ENCODE data around the gene SSU72.
"Not testable (repeated sequence)": the region's sequence is repeated elsewhere in the genome, so short reads cannot be mapped to it uniquely, and the experiment has no call there.

SSU72 gene

GRCh38 chr1:1595341-1595740, 20.7 kb upstream of the SSU72 start:
- DNase-seq (ENCODE audit: low spot score): not testable (repeated sequence)

DNA sequence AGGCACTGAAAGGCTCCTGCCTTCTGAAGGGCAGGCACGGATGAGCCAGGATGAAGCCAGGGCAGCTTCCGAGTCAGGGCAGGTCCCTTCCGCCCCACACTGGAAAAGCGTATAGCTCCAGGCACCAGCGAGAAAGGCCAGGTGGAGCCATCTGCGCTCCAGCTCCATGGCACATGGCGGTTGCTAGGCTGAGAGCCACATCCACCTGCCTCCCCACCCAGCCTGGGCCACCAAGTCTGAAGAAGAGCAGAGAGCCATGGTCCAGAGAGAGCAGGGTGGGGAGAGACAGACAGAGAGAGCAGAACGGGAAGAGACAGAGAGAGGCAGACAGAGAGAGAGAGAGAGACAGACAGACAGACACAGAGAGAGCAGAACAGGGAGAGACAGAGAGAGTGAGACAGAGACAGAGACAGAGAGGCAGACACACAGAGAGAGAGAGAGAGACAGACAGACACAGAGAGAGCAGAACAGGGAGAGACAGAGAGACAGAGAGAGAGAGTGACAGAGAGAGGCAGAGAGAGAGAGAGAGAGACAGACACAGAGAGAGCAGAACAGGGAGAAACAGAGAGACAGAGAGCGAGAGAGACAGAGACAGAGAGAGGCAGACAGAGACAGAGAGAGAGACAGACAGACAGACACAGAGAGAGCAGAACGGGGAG, 20.1 kb upstream of the SSU72 start:
- DNase-seq (ENCODE audit: low spot score): peak; percentile 44

- no peak for DNase-seq (ENCODE audit: low spot score)
Measured at GRCh38 chr1:1593834-1594601, 19.4 kb upstream of the SSU72 start.

GRCh38 chr1:1591452-1591851, 16.8 kb upstream of the SSU72 start:
- DNase-seq (ENCODE audit: low spot score): no peak

DNA sequence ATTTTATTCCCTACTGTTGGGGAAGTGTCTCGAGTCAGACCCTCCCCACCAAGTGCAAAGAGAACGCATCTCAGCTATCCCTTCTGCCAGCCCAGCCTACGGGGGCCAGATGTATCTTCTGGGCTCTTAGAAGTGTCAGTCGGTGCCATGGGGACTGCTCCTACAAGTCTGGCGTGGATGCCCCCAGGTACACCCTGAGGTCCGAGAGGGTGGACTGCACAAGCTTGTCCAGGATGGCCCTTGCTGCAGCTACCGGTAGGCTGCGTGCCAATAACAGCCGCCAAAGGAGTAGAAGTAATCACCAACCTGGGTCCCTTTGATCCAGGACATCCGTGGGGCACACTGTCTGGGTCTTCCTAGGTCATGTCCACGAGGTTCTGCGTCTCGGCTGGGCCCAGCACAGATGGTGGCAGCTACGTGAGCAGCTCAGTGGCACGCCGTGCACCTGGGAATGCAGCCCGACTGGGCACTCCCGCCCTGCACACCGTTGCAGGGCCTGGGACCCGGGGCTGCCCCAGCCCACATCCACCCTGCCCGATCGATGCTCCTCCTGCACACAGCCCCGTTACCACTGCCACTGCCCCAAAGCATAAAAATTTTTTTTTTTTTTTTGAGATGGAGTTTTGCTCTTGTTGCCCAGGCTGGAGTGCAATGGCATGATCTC, 8.8 kb upstream of the SSU72 start:
- no peak for DNase-seq (ENCODE audit: low spot score)

DNA sequence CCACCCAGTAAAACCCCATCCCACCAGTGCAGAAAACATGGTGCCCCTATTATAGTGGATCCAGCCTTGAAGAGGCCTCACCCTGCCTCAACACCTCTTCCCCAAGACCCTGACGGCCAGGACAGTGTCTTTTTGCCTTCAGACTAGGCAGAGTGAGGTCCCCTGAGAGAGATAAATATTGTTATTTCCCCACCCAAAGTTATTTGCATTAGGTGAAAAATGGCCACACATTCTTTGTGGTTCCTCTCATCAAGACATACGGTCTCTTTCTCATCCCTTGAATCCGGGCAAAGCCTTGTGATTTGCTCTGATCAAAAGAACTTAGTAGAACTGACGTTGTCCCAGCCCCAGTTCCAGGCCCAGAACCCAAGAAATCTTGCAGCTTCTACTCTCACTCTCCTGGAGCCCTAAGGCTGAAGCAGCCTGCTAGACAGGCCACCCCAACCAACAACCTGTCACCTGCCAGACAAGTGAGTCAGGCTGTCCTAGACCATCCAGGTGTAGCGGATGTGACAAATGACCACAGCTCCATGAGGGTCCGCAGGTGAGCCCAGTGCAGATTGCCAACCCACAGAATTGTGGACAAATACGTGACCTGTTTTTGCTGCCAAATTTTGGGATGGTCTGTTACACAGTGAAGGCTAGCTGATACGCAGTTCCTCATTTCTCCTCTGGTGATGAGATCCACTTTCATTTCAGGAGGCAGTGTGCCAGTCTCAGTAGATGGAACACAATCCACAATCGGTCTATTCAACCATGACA, 8.1 kb upstream of the SSU72 start:
- DNase-seq (ENCODE audit: low spot score): no peak

DNA sequence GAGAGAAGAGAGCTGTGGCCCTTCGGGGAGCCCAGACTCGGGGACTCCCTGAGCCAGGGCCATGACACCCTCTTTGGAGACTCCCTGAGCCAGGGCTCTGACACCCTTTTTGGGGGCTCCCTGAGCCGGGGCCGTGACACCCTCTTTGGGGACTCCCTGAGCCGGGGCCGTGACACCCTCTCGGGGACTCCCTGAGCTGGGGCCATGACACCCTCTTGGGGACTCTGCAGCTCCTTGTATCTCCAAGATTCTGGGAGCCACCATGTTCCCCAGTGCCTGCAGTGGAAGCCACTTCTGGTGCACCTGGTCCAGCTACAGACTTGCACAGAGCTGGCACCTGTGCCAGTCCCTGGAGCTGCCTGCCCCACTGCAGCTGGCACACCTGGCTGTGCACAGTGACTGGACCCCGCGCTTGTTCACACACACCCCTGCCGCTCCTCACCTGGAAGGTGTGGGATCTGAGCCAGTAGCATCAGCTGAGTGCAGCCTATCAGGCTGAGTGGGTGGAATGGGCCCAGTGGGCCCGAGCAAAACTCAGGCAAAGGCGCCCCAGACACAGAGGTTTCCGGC, 3.8 kb upstream of the SSU72 start:
- DNase-seq (ENCODE audit: low spot score): no peak

- DNase-seq (ENCODE audit: low spot score): no peak
Measured at GRCh38 chr1:1577367-1578011, 2.8 kb upstream of the SSU72 start.

- DNase-seq (ENCODE audit: low spot score): peak; percentile 67
Measured at GRCh38 chr1:1573843-1574720, 581 bp downstream of the SSU72 start.

GRCh38 chr1:1569341-1569740, 5.3 kb downstream of the SSU72 start:
- no peak for DNase-seq (ENCODE audit: low spot score)

- DNase-seq (ENCODE audit: low spot score): no peak
Measured at GRCh38 chr1:1567891-1568291, 6.8 kb downstream of the SSU72 start.

DNA sequence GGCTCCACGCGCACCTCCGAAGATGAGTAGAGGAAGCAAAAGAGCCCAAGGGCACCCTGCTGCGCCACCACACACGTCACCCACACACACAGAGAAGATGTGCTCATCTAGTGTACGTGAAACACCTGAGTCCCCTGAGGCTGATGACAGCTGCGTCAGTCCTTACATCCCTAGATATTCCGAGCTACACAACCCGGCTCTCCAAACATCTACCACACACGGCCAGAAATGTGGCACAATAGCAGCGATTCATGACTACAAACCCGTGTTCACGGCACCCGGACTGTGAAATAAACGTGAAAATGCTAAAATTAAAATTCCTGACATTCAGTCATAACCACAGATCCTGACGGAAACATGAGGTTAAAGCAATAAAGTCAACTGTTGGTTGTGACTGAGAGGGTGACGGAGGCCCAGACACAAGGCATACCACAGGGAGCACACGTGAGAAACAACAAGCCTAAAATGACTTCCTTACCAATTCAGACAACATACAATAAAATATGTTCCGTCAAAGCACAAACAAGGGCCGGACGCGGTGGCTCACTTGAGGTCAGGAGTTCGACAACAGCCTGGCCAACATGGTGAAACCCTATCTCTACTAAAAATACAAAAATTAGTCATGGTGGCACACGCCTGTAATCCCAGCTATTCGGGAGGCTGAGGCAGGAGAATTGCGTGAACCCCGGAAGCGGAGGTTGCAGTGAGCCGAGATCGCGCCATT, 7.3 kb downstream of the SSU72 start:
- no peak for DNase-seq (ENCODE audit: low spot score)

GRCh38 chr1:1565340-1565739, 9.3 kb downstream of the SSU72 start:
- no peak for DNase-seq (ENCODE audit: low spot score)

- DNase-seq (ENCODE audit: low spot score): no peak
Measured at GRCh38 chr1:1564268-1564667, 10.4 kb downstream of the SSU72 start.

- no peak for DNase-seq (ENCODE audit: low spot score)
Measured at GRCh38 chr1:1563688-1564087, 11.0 kb downstream of the SSU72 start.

DNA sequence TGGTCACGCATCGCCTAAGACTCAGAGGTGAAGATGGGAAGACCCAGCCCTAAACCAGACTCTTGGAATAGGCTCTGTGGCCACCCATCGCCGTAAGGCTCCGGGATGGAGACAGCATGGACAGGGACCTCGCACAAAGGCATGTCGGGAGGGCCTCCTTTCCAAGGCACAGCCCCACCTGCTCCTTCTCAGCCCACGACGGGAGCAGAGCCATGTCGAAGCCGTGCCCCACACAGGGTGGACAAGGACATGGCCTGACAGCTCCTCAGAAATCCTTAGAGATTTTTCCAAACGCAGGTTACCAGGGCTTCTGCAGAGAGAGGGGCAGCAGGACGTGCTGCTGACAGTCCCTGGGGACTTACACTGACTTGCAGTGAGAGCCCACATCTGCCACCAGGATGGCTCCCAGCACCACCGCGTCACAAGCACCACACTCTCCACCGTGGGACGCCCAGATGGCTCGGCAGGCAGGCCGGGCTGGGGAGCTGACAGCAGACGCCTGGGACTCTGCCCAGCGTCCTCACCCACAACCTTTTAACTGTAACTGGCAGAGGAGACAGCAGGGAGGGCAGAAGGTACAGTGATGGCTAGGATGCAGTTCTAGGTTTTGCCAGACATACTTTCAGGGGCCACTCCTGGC, 12.0 kb downstream of the SSU72 start:
- DNase-seq (ENCODE audit: low spot score): no peak

DNA sequence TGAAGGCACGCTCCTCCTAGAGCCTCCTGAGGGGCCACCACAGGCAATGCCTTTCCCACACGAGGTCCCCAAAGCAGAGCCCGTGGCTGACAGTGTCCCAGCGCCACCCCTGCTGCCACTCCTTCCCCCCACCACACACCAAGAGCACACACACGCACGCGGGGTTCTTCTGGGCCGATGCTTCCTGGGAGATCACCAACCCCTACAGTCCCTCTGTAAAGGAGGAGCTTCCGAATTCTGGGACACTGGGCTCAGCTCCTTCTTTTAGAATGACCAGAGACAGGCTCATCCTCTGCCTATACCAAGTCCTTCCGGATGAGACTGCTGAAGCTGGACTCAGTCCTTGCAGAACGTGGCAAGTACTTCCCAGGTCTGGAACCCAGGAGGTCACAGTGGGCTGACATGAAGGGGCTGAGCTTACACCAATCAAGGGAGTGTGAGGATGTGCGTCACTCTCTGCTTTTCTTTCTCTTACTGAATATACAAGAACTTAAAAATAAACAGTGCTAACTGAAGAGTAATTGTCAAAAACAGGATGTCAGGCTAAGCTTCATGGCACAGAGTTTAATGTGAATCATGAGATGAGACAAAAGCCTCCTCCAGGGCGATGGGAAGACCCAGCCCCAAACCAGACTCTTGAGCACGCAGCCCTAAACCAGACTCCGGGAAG, 12.7 kb downstream of the SSU72 start:
- DNase-seq (ENCODE audit: low spot score): no peak

GRCh38 chr1:1560178-1560577, 14.5 kb downstream of the SSU72 start:
- DNase-seq (ENCODE audit: low spot score): no peak

DNA sequence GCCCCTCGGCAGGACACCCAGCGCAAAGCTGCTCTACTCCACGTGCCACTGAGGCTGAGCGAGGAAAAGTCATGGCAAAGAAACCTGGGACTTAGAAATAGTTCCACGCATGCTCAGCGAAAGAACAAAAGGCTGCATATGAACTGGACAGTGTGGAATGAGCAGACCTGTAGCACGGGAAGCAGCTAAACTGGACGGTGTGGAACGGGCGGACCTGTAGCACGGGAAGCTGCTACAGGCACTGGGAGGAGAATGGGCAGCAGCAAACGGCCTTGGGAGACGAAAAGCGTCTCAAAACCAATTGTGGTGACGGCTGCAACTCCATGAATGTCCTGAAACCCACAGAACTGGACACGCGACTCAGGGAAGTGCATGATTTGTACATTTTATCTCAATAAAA, 15.6 kb downstream of the SSU72 start:
- DNase-seq (ENCODE audit: low spot score): no peak
